Stimulated activated CD4-positive, alpha-beta T cell treated with anti-CD3 and anti-CD28 coated beads, Interleukin-12 subunit alpha, Interleukin-12 subunit beta, amount 100 ng/mL, for 48 hours (primary cell): ENCODE measurements around the gene BHLHA15.

ENCODE experiments used
- DNase-seq, 3 donors: peaks; one replicate each; pipeline ENCODE4 v3.0.0-alpha.2; 2020; ENCODE audit warnings: low read depth in 2 of 3, low spot score in 1 of 3

Gene BHLHA15

DNA sequence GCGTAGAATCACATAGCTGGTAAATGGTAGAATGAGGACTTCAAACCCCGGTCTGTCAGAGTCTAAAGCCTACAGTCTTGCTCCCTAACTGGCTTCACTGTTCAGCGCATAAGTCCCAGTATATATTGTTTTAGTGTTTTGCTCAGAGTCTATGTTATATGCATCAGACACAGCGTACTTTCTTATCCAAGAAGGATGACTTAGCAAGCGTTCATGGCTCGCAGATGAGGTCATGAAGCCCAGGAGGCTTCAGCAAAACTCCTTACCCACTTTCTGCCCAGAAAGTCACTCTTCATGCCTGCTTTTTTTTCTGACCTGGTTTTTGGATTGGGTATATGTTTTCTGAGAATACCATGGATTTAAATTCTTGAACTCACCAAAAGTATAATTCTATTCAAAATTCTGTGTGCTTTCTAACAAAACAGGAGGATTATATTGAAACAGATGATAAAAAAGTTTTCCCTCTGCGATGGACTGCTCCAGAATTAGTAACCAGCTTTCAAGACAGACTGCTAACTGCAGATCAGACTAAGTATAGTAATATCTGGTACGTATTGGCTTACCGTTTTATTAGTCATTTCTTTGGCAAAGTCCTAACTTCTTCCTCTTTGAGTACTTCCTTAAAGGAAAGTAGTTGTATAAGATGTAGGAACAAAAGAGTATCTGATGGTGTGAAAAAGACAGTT lies 24.6 kb upstream of the BHLHA15 start:
- DNase-seq, result no peak

GRCh38 chr7:98187138-98187502 lies 24.1 kb upstream of the BHLHA15 start:
- no peak for DNase-seq

GRCh38 chr7:98189559-98189958 lies 21.7 kb upstream of the BHLHA15 start:
- DNase-seq, result no peak

DNA sequence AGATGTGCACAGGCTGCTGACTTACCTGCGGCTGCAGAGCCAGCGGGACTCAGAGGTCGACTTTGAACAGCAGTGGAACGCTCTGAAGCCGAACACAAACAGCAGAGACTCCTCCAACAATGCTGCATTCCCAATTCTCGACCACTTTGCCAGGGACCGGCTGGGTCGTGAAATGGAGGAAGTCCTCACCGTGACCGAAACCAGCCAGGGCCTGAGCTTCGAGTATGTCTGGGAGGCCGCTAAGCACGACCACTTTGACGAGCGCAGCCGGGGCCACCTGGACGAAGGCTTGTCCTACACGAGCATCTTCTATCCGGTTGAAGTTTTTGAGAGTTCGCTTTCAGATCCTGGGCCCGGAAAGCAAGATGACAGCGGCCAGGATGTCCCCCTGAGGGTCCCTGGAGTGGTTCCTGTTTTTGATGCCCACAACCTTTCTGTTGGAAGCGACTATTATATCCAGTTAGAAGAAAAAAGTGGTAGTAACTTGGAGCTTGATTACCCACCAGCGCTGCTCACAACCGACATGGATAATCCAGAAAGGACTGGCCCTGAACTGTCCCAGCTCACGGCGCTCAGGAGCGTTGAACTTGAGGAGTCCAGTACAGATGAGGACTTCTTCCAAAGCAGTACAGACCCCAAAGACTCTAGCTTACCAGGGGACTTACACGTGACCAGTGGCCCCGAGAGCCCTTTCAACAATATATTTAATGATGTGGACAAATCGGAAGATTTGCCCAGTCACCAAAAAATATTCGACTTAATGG lies 19.4 kb upstream of the BHLHA15 start:
- DNase-seq, result no peak

DNA sequence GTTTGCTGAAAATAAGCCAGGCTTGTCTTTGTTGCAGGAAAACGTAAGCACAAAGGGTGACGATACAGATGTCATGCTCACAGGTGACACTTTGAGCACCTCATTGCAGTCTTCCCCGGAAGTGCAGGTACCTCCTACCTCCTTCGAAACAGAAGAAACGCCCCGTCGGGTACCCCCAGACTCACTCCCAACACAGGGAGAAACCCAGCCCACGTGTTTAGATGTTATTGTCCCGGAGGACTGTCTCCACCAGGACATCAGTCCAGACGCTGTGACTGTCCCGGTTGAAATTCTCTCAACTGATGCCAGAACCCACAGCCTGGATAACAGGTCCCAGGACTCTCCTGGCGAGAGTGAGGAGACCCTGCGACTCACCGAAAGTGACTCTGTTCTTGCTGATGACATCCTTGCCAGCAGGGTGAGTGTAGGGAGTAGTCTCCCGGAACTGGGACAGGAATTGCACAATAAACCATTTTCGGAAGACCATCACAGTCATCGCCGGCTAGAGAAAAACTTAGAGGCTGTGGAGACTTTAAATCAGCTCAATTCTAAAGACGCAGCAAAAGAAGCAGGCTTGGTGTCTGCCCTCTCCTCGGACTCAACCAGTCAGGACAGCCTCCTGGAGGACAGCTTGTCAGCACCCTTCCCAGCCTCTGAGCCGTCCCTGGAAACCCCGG lies 18.3 kb upstream of the BHLHA15 start:
- DNase-seq, result no peak

- no peak for DNase-seq
Measured at GRCh38 chr7:98193474-98194180, 17.6 kb upstream of the BHLHA15 start.

DNA sequence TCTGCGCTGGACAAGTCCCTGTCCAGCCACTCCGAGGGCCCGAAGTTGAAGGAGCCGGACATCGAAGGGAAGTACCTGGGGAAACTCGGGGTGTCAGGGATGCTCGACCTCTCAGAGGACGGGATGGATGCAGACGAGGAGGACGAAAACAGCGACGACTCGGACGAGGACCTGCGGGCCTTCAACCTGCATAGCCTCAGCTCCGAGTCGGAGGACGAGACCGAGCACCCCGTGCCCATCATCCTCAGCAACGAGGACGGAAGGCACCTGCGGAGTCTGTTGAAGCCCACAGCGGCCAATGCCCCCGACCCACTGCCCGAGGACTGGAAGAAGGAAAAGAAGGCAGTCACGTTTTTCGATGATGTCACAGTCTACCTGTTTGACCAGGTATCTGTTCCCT lies 17.1 kb upstream of the BHLHA15 start:
- DNase-seq, result no peak

DNA sequence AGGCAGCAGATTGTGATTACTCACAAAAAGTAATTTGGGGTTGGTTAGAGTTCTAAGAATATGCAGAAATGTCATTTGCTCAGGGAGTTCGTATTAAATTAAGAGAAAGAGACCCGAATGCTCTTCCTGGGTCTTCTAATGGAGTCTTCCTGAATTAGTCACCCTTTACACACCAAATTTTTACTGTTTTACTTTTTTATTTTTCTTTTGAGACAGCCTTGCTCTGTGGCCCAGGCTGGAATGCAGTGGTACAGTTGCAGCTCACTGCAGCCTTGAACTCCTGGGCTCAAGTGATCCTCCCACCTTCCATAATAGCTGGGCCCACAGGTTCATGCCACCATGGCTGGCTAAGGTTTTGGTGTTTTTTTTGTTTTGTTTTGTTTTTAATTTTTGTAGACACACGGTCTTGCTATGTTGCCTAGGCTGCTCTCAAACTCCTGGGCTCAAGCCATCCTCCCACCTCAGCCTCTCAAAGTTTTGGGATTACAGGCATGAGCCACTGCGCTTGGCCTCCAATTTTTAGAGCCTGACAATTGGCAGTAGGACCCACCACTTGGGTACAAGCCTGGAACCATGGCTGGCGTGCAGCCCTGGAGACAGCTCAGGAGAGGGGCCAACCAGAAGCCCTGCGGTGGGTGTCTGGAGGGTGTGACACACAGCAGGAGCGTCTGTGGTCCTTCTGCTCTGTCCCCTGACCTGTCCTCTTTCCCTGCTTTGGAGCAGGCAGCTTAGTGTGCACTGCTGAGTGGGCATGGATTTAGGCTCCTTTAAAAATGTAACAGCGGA lies 16.4 kb upstream of the BHLHA15 start:
- DNase-seq, result no peak

- no peak for DNase-seq
Measured at GRCh38 chr7:98196706-98197605, 14.3 kb upstream of the BHLHA15 start.

DNA sequence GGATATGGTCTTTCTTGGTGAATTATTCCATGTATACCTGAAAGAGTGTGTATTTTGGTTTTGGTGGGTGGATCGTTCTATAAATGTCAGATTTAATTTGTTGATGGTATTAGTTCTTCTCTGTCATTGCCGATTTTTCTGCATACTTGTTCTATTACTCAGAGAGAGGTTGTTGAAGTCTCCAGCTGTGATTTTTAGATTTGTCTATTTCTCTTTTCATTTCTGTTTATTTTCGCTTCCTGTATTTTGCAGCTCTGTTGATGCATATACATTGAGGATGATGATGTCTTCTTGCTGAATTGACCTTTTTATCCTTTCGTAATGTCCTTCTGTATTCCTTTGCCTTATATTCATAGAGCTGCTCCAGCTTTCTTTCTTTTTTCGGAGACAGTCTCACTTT lies 12.1 kb upstream of the BHLHA15 start:
- DNase-seq, result no peak

DNA sequence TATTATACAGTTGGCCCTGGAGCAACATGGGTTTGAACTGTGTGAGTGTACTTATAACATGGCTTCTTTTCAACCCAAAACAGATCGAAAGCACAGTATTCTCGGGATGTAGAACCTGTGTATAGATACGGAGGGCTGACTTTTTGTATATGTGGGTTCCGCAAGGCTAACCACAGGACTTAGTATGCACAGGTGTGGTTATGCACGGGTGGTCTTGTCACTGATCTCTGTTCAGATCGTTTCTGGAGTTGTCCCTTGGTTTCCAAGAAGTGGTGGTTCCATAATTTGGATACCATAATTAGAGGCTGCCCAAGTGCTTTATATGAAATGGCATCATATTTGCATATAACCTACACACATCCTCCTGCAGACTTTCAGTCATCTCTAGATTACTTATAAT lies 10.9 kb upstream of the BHLHA15 start:
- DNase-seq, result no peak

- peak; percentile 59 to 66 (median 60) for DNase-seq
Measured at GRCh38 chr7:98202367-98203195, 8.7 kb upstream of the BHLHA15 start.

DNA sequence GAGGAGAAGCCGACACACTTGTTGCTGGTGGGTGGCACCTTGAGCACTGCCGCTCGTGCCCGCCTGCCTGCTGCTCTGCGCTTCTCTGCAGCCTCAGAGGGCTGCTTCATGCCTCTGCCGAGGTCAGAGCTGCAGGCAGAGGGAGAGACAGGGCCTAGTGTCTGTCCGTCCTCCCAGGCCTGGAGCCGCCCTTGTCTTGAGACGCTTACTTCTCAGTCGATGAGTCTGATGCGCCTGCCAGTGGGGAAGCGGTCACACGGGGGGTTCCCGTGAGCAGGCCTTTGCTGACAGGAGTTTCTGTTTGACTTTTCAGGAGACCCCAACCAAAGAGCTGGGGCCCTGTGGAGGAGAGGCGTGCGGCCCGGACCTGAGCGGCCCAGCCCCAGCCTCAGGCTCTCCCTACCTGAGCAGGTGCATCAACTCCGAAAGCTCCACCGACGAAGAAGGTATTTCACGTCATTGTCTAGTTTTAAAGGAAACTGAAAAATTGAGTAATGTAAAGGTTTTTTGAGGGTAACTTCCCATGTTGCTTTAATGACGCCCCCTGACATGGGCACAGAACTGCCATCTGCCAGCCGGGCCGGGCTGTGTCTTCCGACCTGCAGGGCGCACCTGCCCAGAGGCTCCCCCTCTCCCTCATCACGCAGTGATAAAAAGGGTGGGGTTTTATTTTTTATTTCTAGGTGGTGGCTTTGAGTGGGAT lies 7.8 kb upstream of the BHLHA15 start:
- DNase-seq, result no peak

DNA sequence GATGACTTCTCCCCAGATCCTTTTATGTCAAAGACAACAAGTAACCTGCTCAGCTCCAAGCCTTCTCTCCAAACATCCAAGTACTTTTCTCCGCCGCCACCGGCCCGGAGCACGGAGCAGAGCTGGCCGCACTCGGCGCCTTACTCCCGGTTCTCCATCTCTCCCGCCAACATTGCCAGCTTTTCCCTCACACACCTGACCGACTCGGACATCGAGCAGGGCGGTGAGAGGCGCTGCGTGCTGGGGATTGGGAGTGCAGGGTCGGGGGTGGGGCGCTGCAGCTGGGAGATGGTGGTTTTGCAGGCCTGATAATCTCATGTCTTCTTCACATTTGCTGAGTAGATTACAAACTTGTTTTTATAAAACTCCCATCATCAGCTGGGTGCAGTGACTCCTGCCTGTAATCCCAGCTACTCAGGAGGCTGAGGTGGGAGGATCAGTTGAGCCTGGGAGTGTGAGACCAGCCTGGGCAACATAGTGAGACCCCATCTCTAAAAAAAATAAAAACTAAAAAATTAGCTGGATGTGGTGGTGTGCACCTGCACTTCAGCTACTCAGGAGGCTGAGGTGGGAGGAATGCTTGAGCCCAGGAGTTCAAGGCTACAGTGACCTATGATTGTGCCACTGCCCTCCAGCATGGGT lies 7.2 kb upstream of the BHLHA15 start:
- DNase-seq, result no peak

DNA sequence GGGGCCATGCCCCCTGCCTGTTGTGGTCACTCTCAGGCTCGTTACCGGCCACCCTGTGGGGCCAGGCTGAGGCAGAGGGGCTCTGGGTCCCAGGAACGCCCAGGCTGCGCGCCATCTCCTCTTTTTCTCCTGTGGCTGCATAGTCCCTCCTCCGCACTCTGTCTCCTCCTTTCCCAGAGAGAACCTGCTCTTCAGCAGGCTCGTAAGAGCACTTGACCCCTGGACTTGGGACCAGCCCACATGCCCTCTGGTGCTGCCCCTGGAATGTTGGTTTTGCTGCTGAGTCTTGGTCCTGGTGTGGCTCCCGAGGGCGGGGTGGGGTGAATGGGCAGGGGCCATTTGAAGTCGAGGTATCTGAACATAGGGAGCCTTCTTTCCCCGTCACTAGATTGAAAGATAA lies 6.6 kb upstream of the BHLHA15 start:
- no peak for DNase-seq

GRCh38 chr7:98205162-98205845 lies 5.9 kb upstream of the BHLHA15 start:
- no peak for DNase-seq
